IMR-90 (cell line): ENCODE measurements around the gene MTHFSD. TPM values are rescaled to one million over a fixed set of nuclear protein-coding genes. Genes with fewer than 3 reads are reported as not detected.

Source experiments
- ATAC-seq: fragments of 200-7000 bp; cut with Tn5 transposase; 2 replicates; pipeline ENCODE4 v1.9.1; 2020; ENCODE audit warnings: low read depth, mild to moderate bottlenecking, moderate library complexity
- BruUV-seq: library from RNA; stranded (reverse); fragments of 400-500 nt; replicated peaks from 2 replicates; lab custom pipeline; 2021; lab: Mats Ljungman, UMichigan
- CTCF ChIA-PET: fragments of 300-600 bp; formaldehyde crosslinking; extraction: SDS; loops from one replicate; lab custom pipeline; 2021; ENCODE audit warnings: antibody characterized with exemption; lab: Yijun Ruan, JAX
- POLR2A ChIA-PET: fragments of 300-600 bp; sonication (Branson Sonifier 250); formaldehyde crosslinking; loops from one replicate; lab custom pipeline; 2022; ENCODE audit warnings: antibody characterized with exemption; ENCODE audit not compliant: unreplicated experiment; lab: Charles Lee
- DNase-seq: peaks from one replicate; pipeline ENCODE4 v3.0.0; 2013
- H2AFZ ChIP-seq: replicated peaks from 2 replicates; pipeline ENCODE3; 2013; ENCODE audit warnings: low read length, mild to moderate bottlenecking; ENCODE audit not compliant: poor library complexity
- H2AK5ac ChIP-seq: 2 replicates; pipeline ENCODE4 v1.6.1; 2013; ENCODE audit warnings: low read depth, low read length, inconsistent platforms
- H2AK9ac ChIP-seq: replicated peaks from 2 replicates; pipeline ENCODE3; 2013; ENCODE audit warnings: mild to moderate bottlenecking, low read depth, low read length, moderate library complexity; ENCODE audit not compliant: poor library complexity
- H2BK120ac ChIP-seq: 2 replicates; pipeline ENCODE4 v1.6.1; 2013; ENCODE audit warnings: low read depth, low read length, inconsistent platforms
- H2BK15ac ChIP-seq: 3 replicates; pipeline ENCODE4 v1.6.1; 2013; ENCODE audit warnings: low read depth, low read length, inconsistent platforms
- H2BK20ac ChIP-seq: 2 replicates; pipeline ENCODE4 v1.6.1; 2013; ENCODE audit warnings: low read depth, mild to moderate bottlenecking, inconsistent platforms, low read length, moderate library complexity
- H2BK5ac ChIP-seq: 2 replicates; pipeline ENCODE4 v1.6.1; 2013; ENCODE audit warnings: mild to moderate bottlenecking, low read depth, low read length, inconsistent platforms; ENCODE audit not compliant: poor library complexity, severe bottlenecking
- H3K14ac ChIP-seq: replicated peaks from 2 replicates; pipeline ENCODE4 v1.6.1; 2013; ENCODE audit warnings: low read depth, low read length, inconsistent platforms
- H3K18ac ChIP-seq: 2 replicates; pipeline ENCODE4 v1.6.1; 2013; ENCODE audit warnings: low read depth, low read length, control low read depth
- H3K23ac ChIP-seq: 2 replicates; pipeline ENCODE4 v1.6.1; 2013; ENCODE audit warnings: low read depth, low read length, inconsistent platforms
- H3K27ac ChIP-seq: 2 replicates; pipeline ENCODE4 v1.5.1; 2013; ENCODE audit warnings: mild to moderate bottlenecking, control low read depth, low read length; ENCODE audit not compliant: insufficient read depth
- H3K27me3 ChIP-seq: 2 replicates; pipeline ENCODE4 v1.6.1; 2013; ENCODE audit warnings: low read length; ENCODE audit not compliant: control insufficient read depth, insufficient read depth
- H3K36me3 ChIP-seq: 2 replicates; pipeline ENCODE4 v1.6.1; 2013; ENCODE audit warnings: low read length, mixed read lengths; ENCODE audit not compliant: control insufficient read depth, insufficient read depth
- H3K4ac ChIP-seq: 2 replicates; pipeline ENCODE4 v1.6.1; 2013; ENCODE audit warnings: low read depth, low read length, inconsistent platforms
- H3K4me1 ChIP-seq: 2 replicates; pipeline ENCODE4 v1.6.1; 2013; ENCODE audit warnings: low read length, mixed read lengths; ENCODE audit not compliant: control insufficient read depth, insufficient read depth
- H3K4me2 ChIP-seq: 2 replicates; pipeline ENCODE4 v1.6.1; 2013; ENCODE audit warnings: low read depth, mild to moderate bottlenecking, control low read depth, low read length, moderate library complexity
- H3K4me3 ChIP-seq: 2 replicates; pipeline ENCODE4 v1.5.1; 2013; ENCODE audit warnings: low read depth, mild to moderate bottlenecking, control low read depth, low read length, moderate library complexity; ENCODE audit not compliant: insufficient read depth
- H3K56ac ChIP-seq: 2 replicates; pipeline ENCODE4 v1.6.1; 2013; ENCODE audit warnings: low read length, inconsistent platforms; ENCODE audit not compliant: insufficient read depth; ENCODE audit errors: extremely low read depth
- H3K79me1 ChIP-seq, 2 experiments: 2 replicates each; pipeline ENCODE4 v1.6.1; 2013; ENCODE audit warnings: low read length in 2 of 2, inconsistent platforms in 1 of 2, low read depth in 1 of 2
- H3K9ac ChIP-seq: 2 replicates; pipeline ENCODE4 v1.6.1; 2013; ENCODE audit warnings: low read depth, low read length, control low read depth
- H3K9me1 ChIP-seq: 2 replicates; pipeline ENCODE4 v1.6.1; 2013; ENCODE audit warnings: low read length, inconsistent platforms; ENCODE audit not compliant: insufficient read depth
- H3K9me3 ChIP-seq: 2 replicates; pipeline ENCODE4 v1.6.1; 2013; ENCODE audit warnings: low read length; ENCODE audit not compliant: control insufficient read depth, insufficient read depth
- H4K20me1 ChIP-seq: 2 replicates; pipeline ENCODE4 v1.6.1; 2013; ENCODE audit warnings: low read length, inconsistent platforms; ENCODE audit not compliant: insufficient read depth
- H4K5ac ChIP-seq: 2 replicates; pipeline ENCODE4 v1.6.1; 2013; ENCODE audit warnings: mild to moderate bottlenecking, low read depth, low read length, control low read depth
- H4K8ac ChIP-seq, 2 experiments: 2 replicates each; pipeline ENCODE4 v1.6.1; 2013; ENCODE audit warnings: low read depth in 2 of 2, low read length in 2 of 2, control low read depth in 1 of 2, inconsistent platforms in 1 of 2
- H4K91ac ChIP-seq: 2 replicates; pipeline ENCODE4 v1.6.1; 2013; ENCODE audit warnings: low read depth, low read length, inconsistent platforms; ENCODE audit not compliant: insufficient read depth
- BHLHE40 ChIP-seq: fragments of 150-350 bp; IDR thresholded peaks from 2 replicates; pipeline ENCODE4 v1.6.1; 2016; ENCODE audit warnings: mild to moderate bottlenecking, low read depth, low read length
- CEBPB ChIP-seq: IDR thresholded peaks from 2 replicates; pipeline ENCODE4 v1.6.1; 2012; ENCODE audit warnings: low read depth, low read length, improper control_type of control experiment
- FOS ChIP-seq: fragments of 150-350 bp; IDR thresholded peaks from 2 replicates; pipeline ENCODE4 v1.6.1; 2016; ENCODE audit warnings: low read depth, low read length
- MAZ ChIP-seq: IDR thresholded peaks from 2 replicates; pipeline ENCODE4 v1.6.1; 2012; ENCODE audit warnings: low read depth, mild to moderate bottlenecking, low read length, improper control_type of control experiment, moderate library complexity, borderline replicate concordance
- MXI1 ChIP-seq: IDR thresholded peaks from 2 replicates; pipeline ENCODE4 v1.6.1; 2012; ENCODE audit warnings: low read depth, mild to moderate bottlenecking, low read length, moderate library complexity, borderline replicate concordance
- NFE2L2 ChIP-seq: fragments of 150-350 bp; IDR thresholded peaks from 2 replicates; pipeline ENCODE4 v1.6.1; 2016; ENCODE audit warnings: low read depth, mild to moderate bottlenecking, low read length
- POLR2A ChIP-seq: IDR thresholded peaks from 2 replicates; pipeline ENCODE4 v1.6.1; 2012; ENCODE audit warnings: mild to moderate bottlenecking, low read depth, low read length
- RCOR1 ChIP-seq: IDR thresholded peaks from 2 replicates; pipeline ENCODE4 v1.6.1; 2012; ENCODE audit warnings: mild to moderate bottlenecking, low read length, improper control_type of control experiment; ENCODE audit not compliant: insufficient replicate concordance
- RFX5 ChIP-seq: IDR thresholded peaks from 2 replicates; pipeline ENCODE4 v1.8.0; 2012; ENCODE audit warnings: low read depth, mild to moderate bottlenecking, low read length, moderate library complexity
- WGBS, 2 experiments: methylation state at CpG; one replicate each; pipeline versions ENCODE4 v1.1.5 to v1.1.7; 2013; ENCODE audit warnings: missing lambda C conversion rate in 2 of 2; ENCODE audit not compliant: insufficient read length in 1 of 2; ENCODE audit errors: extremely low coverage in 2 of 2; 5-methylcytosine and 5-hydroxymethylcytosine counted together
- dilution Hi-C: fragments of 300-500 bp; cut with HindIII; formaldehyde crosslinking; loops from one replicate; pipeline ENCODE4 v1.14.3; 2018; ENCODE audit warnings: low sequenced_read_pairs; ENCODE audit not compliant: unreplicated experiment
- in situ Hi-C: fragments of 300-500 bp; cut with MboI; formaldehyde crosslinking; loops from 3 replicates; pipeline ENCODE4 v1.14.3; 2019; ENCODE audit warnings: low sequenced_read_pairs, inconsistent platforms, mixed read lengths
- intact Hi-C: fragments of 100-400 bp; cut with micrococcal nuclease; formaldehyde crosslinking; loops from 2 replicates; pipeline ENCODE4 v1.10.0; 2022
- polyA plus RNA-seq, 3 experiments: library from polyadenylated mRNA; depleted of rRNA; stranded (reverse); fragments of >200 nt; gene quantifications; 2 replicates each; pipeline ENCODE4 v1.2.3, GENCODE V29; 2012; ENCODE audit warnings: low replicate concordance in 1 of 3
- total RNA-seq: library from RNA; depleted of rRNA; stranded (reverse); fragments of >200 nt; gene quantifications from 2 replicates; pipeline ENCODE4 v1.2.3, GENCODE V29; 2012
- TF ChIP-seq, protein P1 (sequence below): fragments of 150-350 bp; IDR thresholded peaks from 2 replicates; pipeline ENCODE4 v1.6.1; 2016; ENCODE audit warnings: low read depth, mild to moderate bottlenecking, low read length, moderate library complexity, borderline replicate concordance
- TF ChIP-seq, protein P2 (sequence below): fragments of 150-350 bp; IDR thresholded peaks from 2 replicates; pipeline ENCODE4 v1.6.1; 2017; ENCODE audit warnings: mild to moderate bottlenecking, antibody characterized with exemption, low read length, low read depth
- TF ChIP-seq, protein P3 (sequence below): conservative IDR thresholded peaks from 2 replicates; pipeline ENCODE4 v1.5.1; 2012; ENCODE audit warnings: mild to moderate bottlenecking, low read depth, low read length, improper control_type of control experiment

The MTHFSD gene
- total and polyA plus RNA-seq, 2 of the 4 experiments (the other 2 are of a cell fraction), result 8.2 to 16.8 TPM

GRCh38 chr16:86545481-86545880, 9.6 kb downstream of the MTHFSD start:
- Histone ChIP-seq H2AFZ (no peak overlapping the region), H4K20me1 (no peaks in the 10 kb centered on the region), H3K36me3 (peaks cover 51% of the 10 kb centered on the region), H3K56ac (no peak overlapping the region), H2BK5ac (no peak overlapping the region), H4K91ac (no peak overlapping the region), H4K8ac (no peak overlapping the region), H3K9ac (no peak overlapping the region), H4K5ac (no peak overlapping the region), H3K4me2 (no peak overlapping the region), H3K79me1 (peaks cover 0 to 17% of the 10 kb centered on the region in 2 experiments; a peak in 2 of 4 replicates), H3K14ac (no peak overlapping the region), H2BK20ac (no peak overlapping the region), H3K4me3 (no peak overlapping the region), H3K27me3 (no peaks in the 10 kb centered on the region), H2AK9ac (peak overlapping the region; percentile 79), H2BK15ac (no peak overlapping the region), H2AK5ac (no peak overlapping the region), H2BK120ac (no peak overlapping the region), H3K9me3 (no peaks in the 10 kb centered on the region), H3K4me1 (no peaks in the 10 kb centered on the region), H3K4ac (no peak overlapping the region), H3K23ac (no peak overlapping the region), H3K9me1 (no peaks in the 10 kb centered on the region), H3K27ac (no peak overlapping the region), H3K18ac (no peak overlapping the region)
- 93% methylated on average over 12 of the region's 12 CpGs; no CpG with 5 or more reads in 1 of the 2 experiments for WGBS, 2 experiments
- ChIA-PET CTCF (no interaction called here), POLR2A (no interaction called here)
- intact Hi-C loops, result no loop called here
- ATAC-seq (no peak), DNase-seq (no peak)
- dilution Hi-C loops, result no loop called here
- TF ChIP-seq MXI1 (no peak), POLR2A (no peak), FOS (no peak), RFX5 (no peak), NFE2L2 (no peak), RCOR1 (no peak), BHLHE40 (no peak), MAZ (no peak), CEBPB (no peak)
- TF ChIP-seq, protein P1, sequence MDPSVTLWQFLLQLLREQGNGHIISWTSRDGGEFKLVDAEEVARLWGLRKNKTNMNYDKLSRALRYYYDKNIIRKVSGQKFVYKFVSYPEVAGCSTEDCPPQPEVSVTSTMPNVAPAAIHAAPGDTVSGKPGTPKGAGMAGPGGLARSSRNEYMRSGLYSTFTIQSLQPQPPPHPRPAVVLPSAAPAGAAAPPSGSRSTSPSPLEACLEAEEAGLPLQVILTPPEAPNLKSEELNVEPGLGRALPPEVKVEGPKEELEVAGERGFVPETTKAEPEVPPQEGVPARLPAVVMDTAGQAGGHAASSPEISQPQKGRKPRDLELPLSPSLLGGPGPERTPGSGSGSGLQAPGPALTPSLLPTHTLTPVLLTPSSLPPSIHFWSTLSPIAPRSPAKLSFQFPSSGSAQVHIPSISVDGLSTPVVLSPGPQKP, result no peak
- TF ChIP-seq, protein P2, sequence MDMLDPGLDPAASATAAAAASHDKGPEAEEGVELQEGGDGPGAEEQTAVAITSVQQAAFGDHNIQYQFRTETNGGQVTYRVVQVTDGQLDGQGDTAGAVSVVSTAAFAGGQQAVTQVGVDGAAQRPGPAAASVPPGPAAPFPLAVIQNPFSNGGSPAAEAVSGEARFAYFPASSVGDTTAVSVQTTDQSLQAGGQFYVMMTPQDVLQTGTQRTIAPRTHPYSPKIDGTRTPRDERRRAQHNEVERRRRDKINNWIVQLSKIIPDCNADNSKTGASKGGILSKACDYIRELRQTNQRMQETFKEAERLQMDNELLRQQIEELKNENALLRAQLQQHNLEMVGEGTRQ, result no peak
- TF ChIP-seq, protein P3, sequence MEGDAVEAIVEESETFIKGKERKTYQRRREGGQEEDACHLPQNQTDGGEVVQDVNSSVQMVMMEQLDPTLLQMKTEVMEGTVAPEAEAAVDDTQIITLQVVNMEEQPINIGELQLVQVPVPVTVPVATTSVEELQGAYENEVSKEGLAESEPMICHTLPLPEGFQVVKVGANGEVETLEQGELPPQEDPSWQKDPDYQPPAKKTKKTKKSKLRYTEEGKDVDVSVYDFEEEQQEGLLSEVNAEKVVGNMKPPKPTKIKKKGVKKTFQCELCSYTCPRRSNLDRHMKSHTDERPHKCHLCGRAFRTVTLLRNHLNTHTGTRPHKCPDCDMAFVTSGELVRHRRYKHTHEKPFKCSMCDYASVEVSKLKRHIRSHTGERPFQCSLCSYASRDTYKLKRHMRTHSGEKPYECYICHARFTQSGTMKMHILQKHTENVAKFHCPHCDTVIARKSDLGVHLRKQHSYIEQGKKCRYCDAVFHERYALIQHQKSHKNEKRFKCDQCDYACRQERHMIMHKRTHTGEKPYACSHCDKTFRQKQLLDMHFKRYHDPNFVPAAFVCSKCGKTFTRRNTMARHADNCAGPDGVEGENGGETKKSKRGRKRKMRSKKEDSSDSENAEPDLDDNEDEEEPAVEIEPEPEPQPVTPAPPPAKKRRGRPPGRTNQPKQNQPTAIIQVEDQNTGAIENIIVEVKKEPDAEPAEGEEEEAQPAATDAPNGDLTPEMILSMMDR, result no peak
- in situ Hi-C loops, result no loop called here
- no TSS peak for BruUV-seq
